ENCODE measurements around the gene ATP10B. TPM values are rescaled to one million over a fixed set of nuclear protein-coding genes. Genes with fewer than 3 reads are reported as not detected.

The ATP10B gene
- total RNA-seq, 6 experiments from 2014 or later, result 0.06 to 1.4 (median 0.51) TPM; not detected in 3

DNA sequence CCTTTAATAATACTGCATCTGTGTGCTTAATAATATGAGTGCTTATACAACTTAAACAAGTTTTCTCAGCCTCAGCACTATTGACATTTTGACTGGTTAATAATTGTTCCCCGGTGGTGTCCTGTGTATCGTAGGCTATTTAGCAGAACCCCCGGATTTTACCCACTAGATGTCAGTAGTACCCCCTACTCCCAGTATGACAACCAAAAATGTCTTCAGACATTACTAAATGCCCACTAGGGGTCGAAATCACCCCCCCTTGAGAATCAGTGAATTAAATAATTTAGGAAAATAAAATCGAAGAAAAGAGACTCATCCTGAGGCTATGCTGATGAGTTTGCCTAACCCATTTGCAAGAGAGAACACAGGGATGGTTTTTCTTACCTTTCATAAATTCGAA, 166.3 kb downstream of the ATP10B start:
- TF ChIP-seq, protein P1, sequence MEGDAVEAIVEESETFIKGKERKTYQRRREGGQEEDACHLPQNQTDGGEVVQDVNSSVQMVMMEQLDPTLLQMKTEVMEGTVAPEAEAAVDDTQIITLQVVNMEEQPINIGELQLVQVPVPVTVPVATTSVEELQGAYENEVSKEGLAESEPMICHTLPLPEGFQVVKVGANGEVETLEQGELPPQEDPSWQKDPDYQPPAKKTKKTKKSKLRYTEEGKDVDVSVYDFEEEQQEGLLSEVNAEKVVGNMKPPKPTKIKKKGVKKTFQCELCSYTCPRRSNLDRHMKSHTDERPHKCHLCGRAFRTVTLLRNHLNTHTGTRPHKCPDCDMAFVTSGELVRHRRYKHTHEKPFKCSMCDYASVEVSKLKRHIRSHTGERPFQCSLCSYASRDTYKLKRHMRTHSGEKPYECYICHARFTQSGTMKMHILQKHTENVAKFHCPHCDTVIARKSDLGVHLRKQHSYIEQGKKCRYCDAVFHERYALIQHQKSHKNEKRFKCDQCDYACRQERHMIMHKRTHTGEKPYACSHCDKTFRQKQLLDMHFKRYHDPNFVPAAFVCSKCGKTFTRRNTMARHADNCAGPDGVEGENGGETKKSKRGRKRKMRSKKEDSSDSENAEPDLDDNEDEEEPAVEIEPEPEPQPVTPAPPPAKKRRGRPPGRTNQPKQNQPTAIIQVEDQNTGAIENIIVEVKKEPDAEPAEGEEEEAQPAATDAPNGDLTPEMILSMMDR (IDR thresholded peaks at IDR 0.05), result peak; percentile 12 to 29 (median 20)
- TF ChIP-seq POLR2A (IDR thresholded peaks at IDR 0.05), result no peak

DNA sequence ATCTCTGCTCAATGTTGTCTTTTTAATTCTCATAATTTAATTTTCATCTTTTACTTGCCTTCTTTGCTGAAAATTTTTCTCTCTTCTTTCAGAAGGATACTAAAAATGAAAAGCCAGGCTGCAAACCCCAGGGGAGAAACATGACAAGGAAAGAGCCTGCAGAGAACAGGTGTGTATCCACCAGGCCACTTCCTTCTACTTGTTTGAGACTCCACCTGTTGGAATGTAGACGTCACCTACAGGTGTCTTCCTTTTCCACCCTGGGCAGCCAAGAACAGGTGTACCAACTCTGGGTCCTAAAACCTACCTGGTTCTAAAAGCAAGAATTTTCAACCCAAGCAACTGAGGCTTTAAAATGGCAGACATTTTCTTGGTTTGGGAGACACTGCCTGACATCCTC, 166.8 kb downstream of the ATP10B start:
- Histone ChIP-seq H3K4me3 (no peak overlapping the region), H3K27me3 (no peaks in the 10 kb centered on the region), H3K4me1 (no peaks in the 10 kb centered on the region), H3K36me3 (no peaks in the 10 kb centered on the region), H3K27ac (no peak overlapping the region), H3K9me3 (no peaks in the 10 kb centered on the region)
- intact Hi-C loops (cut with DNase I), result no loop called here
- no peak for TF ChIP-seq POLR2A (IDR thresholded peaks at IDR 0.05)
- TF ChIP-seq, protein P1 (IDR thresholded peaks at IDR 0.05), result no peak
- 23% methylated on average over 1 of the region's 1 CpG for WGBS (ENCODE audit: insufficient coverage, low coverage, low lambda C conversion rate, missing lambda C conversion rate)
- ATAC-seq (no peak), DNase-seq (no peak)

More for the DNA sequence above, 166.3 kb downstream of the ATP10B start:
- Histone ChIP-seq H3K9me3 (no peaks in the 10 kb centered on the region), H3K4me3 (no peak overlapping the region), H3K27ac (no peak overlapping the region), H3K36me3 (no peaks in the 10 kb centered on the region), H3K27me3 (no peaks in the 10 kb centered on the region), H3K4me1 (no peaks in the 10 kb centered on the region)
- DNase-seq (no peak), ATAC-seq (peak in 2 of 4 donors; percentile 29 to 43)
- WGBS (ENCODE audit: insufficient coverage, low coverage, low lambda C conversion rate, missing lambda C conversion rate), result 19% methylated on average over 6 of the region's 6 CpGs
- intact Hi-C loops (cut with DNase I), result no loop called here

DNA sequence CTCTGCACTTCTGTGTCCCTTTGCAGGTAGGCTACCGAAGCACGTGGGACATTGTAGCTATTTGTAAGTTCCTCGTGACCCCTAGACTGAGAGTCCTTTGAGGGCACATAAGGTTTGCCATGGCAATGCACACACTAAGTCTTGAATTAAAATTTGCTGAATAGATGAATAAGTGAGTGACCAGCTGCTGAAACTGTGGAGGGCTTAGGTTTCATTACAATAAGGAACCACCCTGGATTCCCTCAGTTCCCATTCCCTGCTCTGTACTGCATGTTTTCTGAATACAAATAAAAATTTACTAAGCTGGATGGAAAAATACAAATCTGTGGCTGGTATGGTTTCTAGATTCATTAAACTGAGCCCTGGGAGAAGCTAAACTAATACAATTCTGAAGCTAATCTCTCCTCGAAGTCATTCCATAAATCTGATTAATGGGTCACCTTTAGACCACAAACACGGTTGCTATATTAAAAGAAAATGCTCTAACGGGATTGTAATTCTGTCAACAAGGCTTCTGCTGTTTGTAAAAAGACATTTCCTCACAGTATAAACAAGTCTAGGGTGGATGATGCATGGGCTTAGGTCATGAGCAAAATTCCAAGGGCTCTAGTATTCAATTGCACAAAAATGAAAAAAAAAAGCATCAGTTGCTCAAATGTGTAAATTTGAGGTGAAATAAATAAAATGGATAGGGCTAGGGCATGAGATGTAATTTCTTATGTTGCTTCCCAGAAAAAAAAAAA, 172.3 kb downstream of the ATP10B start:
- no peak for ATAC-seq
- intact Hi-C loops (cut with DNase I), result no loop called here
- H3K4me3 ChIP-seq, result no peak overlapping the region
- no peaks in the 10 kb centered on the region for H3K9me3 ChIP-seq
- TF ChIP-seq POLR2A (IDR thresholded peaks at IDR 0.05), result no peak
- TF ChIP-seq, protein P1 (IDR thresholded peaks at IDR 0.05), result no peak
- no peak overlapping the region for H3K27ac ChIP-seq
- H3K36me3 ChIP-seq, result no peaks in the 10 kb centered on the region
- DNase-seq, result no peak
- WGBS (ENCODE audit: insufficient coverage, low coverage, low lambda C conversion rate, missing lambda C conversion rate), result 44% methylated on average over 6 of the region's 6 CpGs
- no peaks in the 10 kb centered on the region for H3K4me1 ChIP-seq
- no peaks in the 10 kb centered on the region for H3K27me3 ChIP-seq

DNA sequence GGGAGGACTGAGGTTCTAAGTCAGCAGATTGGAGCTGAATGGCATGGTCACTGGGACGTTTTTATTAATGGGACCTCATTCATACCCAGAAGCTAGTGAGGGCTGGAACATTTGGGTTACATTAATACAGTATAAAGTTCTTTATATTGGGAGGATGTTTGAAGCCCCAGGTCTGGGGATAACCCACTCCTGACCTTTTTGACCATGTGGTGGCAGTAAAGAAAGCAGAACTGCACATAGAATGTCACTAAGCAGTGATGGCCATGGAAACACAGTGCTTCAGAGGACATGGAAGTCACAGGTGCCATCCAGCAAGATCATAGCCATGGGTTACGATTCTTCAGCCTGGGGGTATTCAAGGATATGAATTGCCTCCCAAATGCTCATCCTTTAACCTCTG, 176.0 kb downstream of the ATP10B start:
- H3K9me3 ChIP-seq, result no peaks in the 10 kb centered on the region
- ATAC-seq (peak in 1 of 4 donors; percentile 37), DNase-seq (no peak)
- intact Hi-C loops (cut with DNase I), result no loop called here
- WGBS (ENCODE audit: insufficient coverage, low coverage, low lambda C conversion rate, missing lambda C conversion rate), result 20% methylated on average over 1 of the region's 2 CpGs
- no peaks in the 10 kb centered on the region for H3K27me3 ChIP-seq
- H3K4me1 ChIP-seq, result no peaks in the 10 kb centered on the region
- no peak overlapping the region for H3K4me3 ChIP-seq
- no peaks in the 10 kb centered on the region for H3K36me3 ChIP-seq
- TF ChIP-seq POLR2A (IDR thresholded peaks at IDR 0.05), result no peak
- TF ChIP-seq, protein P1 (IDR thresholded peaks at IDR 0.05), result no peak
- H3K27ac ChIP-seq, result no peak overlapping the region
